HL-60 (cell line): ENCODE measurements around the gene COX6A2.
"Not testable (repeated sequence)": the region's sequence is repeated elsewhere in the genome, so short reads cannot be mapped to it uniquely, and the experiment has no call there.

Source experiments
- DNase-seq, 2 experiments: peaks; one replicate each; pipeline ENCODE4 v3.0.0-alpha.2; 2010 to 2020; ENCODE audit warnings: low read depth in 1 of 2, low spot score in 1 of 2
- H3K27ac ChIP-seq: fragments of 250-450 bp; sonication (Bioruptor Pico); replicated peaks from 2 replicates; pipeline ENCODE4 v1.5.1; 2020; ENCODE audit warnings: mild to moderate bottlenecking, moderate library complexity
- H3K27me3 ChIP-seq: fragments of 250-450 bp; sonication (Bioruptor Pico); 2 replicates; pipeline ENCODE4 v1.5.1; 2021; ENCODE audit warnings: mild to moderate bottlenecking, moderate library complexity; ENCODE audit not compliant: insufficient read depth, poor library complexity, severe bottlenecking
- H3K4me3 ChIP-seq: replicated peaks from 2 replicates; pipeline ENCODE4 v1.5.1; 2011; ENCODE audit warnings: mild to moderate bottlenecking, control low read depth, low read length; ENCODE audit not compliant: insufficient read depth
- GABPA ChIP-seq: IDR thresholded peaks from 2 replicates; pipeline ENCODE4 v1.6.1; 2012; ENCODE audit warnings: low read depth
- POLR2AphosphoS5 ChIP-seq: IDR thresholded peaks from 2 replicates; pipeline ENCODE4 v1.6.1; 2012; ENCODE audit warnings: low read depth
- SPI1 ChIP-seq: IDR thresholded peaks from 2 replicates; pipeline ENCODE4 v1.6.1; 2012; ENCODE audit warnings: low read depth, mild to moderate bottlenecking, borderline replicate concordance
- TF ChIP-seq, protein P1 (sequence below): IDR thresholded peaks from one replicate; pipeline ENCODE4 v1.5.1; 2011; ENCODE audit warnings: low read length, control low read depth, inconsistent platforms; ENCODE audit not compliant: insufficient read depth
- TF ChIP-seq, protein P2 (sequence below): IDR thresholded peaks from 2 replicates; pipeline ENCODE4 v1.6.1; 2012; ENCODE audit warnings: low read depth; ENCODE audit not compliant: insufficient replicate concordance

Gene COX6A2

DNA sequence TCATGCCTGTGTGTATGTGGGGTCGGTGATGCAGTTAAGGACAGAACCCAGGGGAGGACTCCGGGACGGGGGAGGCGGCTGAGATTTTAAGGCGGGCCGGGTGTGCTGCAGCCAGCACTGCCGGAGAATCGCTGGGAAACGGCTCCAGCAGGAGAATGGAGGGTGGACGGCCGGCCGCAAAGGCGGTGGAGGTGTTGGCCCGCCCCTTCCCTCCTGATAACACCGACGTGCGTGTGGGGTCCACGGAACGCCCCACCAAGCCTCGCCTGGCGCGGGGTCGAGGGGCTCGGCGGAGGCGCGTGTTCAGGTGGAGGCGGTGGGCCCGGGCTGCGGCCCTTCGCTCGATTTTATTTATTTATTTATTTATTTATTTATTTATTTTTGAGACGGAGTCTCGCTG, 13.8 kb upstream of the COX6A2 start:
- H3K4me3 ChIP-seq: peak overlapping the region; percentile 72; the same call in 1 of the 2 replicates
- DNase-seq: no peak
- H3K27ac ChIP-seq: no peak overlapping the region
- H3K27me3 ChIP-seq: no peaks in the 10 kb centered on the region
- TF ChIP-seq, protein P1, sequence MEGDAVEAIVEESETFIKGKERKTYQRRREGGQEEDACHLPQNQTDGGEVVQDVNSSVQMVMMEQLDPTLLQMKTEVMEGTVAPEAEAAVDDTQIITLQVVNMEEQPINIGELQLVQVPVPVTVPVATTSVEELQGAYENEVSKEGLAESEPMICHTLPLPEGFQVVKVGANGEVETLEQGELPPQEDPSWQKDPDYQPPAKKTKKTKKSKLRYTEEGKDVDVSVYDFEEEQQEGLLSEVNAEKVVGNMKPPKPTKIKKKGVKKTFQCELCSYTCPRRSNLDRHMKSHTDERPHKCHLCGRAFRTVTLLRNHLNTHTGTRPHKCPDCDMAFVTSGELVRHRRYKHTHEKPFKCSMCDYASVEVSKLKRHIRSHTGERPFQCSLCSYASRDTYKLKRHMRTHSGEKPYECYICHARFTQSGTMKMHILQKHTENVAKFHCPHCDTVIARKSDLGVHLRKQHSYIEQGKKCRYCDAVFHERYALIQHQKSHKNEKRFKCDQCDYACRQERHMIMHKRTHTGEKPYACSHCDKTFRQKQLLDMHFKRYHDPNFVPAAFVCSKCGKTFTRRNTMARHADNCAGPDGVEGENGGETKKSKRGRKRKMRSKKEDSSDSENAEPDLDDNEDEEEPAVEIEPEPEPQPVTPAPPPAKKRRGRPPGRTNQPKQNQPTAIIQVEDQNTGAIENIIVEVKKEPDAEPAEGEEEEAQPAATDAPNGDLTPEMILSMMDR: no peak
- no peak for TF ChIP-seq SPI1
- no peak for TF ChIP-seq GABPA
- TF ChIP-seq, protein P2, sequence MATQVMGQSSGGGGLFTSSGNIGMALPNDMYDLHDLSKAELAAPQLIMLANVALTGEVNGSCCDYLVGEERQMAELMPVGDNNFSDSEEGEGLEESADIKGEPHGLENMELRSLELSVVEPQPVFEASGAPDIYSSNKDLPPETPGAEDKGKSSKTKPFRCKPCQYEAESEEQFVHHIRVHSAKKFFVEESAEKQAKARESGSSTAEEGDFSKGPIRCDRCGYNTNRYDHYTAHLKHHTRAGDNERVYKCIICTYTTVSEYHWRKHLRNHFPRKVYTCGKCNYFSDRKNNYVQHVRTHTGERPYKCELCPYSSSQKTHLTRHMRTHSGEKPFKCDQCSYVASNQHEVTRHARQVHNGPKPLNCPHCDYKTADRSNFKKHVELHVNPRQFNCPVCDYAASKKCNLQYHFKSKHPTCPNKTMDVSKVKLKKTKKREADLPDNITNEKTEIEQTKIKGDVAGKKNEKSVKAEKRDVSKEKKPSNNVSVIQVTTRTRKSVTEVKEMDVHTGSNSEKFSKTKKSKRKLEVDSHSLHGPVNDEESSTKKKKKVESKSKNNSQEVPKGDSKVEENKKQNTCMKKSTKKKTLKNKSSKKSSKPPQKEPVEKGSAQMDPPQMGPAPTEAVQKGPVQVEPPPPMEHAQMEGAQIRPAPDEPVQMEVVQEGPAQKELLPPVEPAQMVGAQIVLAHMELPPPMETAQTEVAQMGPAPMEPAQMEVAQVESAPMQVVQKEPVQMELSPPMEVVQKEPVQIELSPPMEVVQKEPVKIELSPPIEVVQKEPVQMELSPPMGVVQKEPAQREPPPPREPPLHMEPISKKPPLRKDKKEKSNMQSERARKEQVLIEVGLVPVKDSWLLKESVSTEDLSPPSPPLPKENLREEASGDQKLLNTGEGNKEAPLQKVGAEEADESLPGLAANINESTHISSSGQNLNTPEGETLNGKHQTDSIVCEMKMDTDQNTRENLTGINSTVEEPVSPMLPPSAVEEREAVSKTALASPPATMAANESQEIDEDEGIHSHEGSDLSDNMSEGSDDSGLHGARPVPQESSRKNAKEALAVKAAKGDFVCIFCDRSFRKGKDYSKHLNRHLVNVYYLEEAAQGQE: no peak
- TF ChIP-seq POLR2AphosphoS5: no peak

DNA sequence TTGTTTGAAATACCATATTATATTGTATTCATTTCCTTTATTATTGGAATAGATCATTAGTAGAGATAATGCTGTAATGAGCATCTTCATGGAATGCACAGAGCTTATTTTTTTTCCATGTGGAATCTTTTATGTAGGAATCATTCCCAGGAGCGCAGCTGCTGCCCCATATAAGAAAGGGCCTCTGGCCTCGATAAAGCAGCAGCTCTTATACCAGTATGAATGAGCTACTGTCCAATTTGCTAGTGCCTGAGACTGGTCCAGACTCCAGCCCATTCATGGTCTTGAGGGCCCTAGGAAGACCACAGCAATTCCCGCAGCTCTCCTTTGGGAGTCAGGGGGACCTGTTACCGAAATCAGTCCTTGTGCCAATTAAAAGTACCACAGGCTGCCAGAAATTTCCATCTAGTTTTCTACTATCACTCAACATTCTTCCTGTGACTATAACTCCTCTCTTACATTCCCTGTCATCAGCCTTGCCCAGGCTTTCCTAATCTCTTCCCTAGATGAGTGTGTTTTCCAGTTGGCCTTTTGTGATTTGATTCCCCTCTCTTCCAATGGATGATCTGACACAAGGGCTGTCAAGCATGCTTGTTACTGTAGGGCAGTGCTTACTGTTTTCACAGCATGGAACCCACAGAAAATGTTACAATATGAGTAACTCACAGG, 12.5 kb upstream of the COX6A2 start:
- TF ChIP-seq GABPA: no peak
- TF ChIP-seq, protein P2: no peak
- TF ChIP-seq, protein P1: no peak
- no peak for TF ChIP-seq SPI1
- TF ChIP-seq POLR2AphosphoS5: no peak
- Histone ChIP-seq H3K27me3 (no peaks in the 10 kb centered on the region), H3K4me3 (no peak overlapping the region), H3K27ac (no peak overlapping the region)
- no peak for DNase-seq

DNA sequence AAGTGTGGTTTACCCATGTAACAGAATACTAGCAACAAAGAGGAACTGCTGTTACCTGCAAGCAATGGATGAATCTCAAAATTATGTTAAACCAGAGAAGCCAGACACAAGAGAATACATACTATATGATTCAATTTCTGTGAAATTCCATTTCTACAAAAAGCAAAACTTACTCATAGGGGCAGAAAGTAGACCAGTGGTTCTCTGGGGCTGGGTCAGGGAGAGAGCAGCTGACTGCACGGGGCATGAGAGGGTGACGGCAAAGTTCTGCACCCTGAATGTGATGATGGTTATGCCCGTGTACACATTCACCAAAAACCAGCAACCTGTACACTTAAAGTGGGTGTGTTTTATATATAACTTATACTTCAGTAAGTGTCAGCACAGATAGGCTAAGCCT, 11.4 kb upstream of the COX6A2 start:
- no peaks in the 10 kb centered on the region for H3K27me3 ChIP-seq
- TF ChIP-seq, protein P2: no peak
- TF ChIP-seq POLR2AphosphoS5 (no peak), SPI1 (peak; percentile 38; the same call in 1 of the 2 replicates)
- TF ChIP-seq, protein P1: no peak
- H3K27ac ChIP-seq: no peak overlapping the region
- no peak overlapping the region for H3K4me3 ChIP-seq
- no peak for DNase-seq

DNA sequence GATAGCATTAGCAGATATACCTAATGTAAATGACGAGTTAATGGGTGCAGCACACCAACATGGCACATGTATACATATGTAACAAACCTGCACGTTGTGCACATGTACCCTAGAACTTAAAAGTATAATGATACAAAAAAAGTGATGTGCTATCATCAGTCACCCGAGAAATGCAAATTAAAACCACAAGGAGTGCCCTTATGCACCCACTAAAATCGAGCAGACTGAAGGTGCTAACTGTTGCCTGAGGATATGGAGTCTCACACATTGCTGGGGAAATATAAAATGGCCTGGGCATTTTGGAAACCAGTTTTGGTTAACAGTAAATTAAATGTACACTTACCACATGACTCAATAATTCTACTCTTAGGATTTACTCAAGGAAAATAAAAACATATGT, 10.9 kb upstream of the COX6A2 start:
- H3K27ac ChIP-seq, H3K4me3 ChIP-seq, DNase-seq, H3K27me3 ChIP-seq: not testable (repeated sequence)
